K562 (cell line): Measurements from ENCODE around the gene GDF11. TPM values are rescaled to one million over a fixed set of nuclear protein-coding genes. Genes with fewer than 3 reads are reported as not detected.

ENCODE experiments used
- CREM ChIP-seq: IDR thresholded peaks from 2 replicates; pipeline ENCODE4 v1.6.1; 2014; ENCODE audit warnings: antibody characterized with exemption, low read depth
- CSDE1 ChIP-seq, 2 experiments: fragments of 450-650 bp; IDR thresholded peaks; 2 replicates each; pipeline ENCODE4 v1.6.1; 2016; ENCODE audit warnings: mild to moderate bottlenecking in 1 of 2
- DNMT1 ChIP-seq: fragments of 450-650 bp; IDR thresholded peaks from 2 replicates; pipeline ENCODE4 v1.6.1; 2016; ENCODE audit warnings: antibody characterized with exemption, mild to moderate bottlenecking
- E2F3 ChIP-seq: fragments of 250-450 bp; sonication (Bioruptor Pico); IDR thresholded peaks from 2 replicates; pipeline ENCODE4 v1.4.0; 2020; ENCODE audit warnings: mild to moderate bottlenecking
- ELF4 ChIP-seq: fragments of 450-650 bp; formaldehyde crosslinking; IDR thresholded peaks from 2 replicates; pipeline ENCODE4 v1.4.0; 2022; ENCODE audit warnings: missing genetic modification characterization
- FOSL1 ChIP-seq: fragments of 200-800 bp; sonication (Bioruptor generic); conservative IDR thresholded peaks from 2 replicates; pipeline ENCODE4 v1.6.1; 2016; ENCODE audit warnings: missing genetic modification characterization, missing compliant biosample characterization
- GATAD2B ChIP-seq: fragments of 450-650 bp; IDR thresholded peaks from 2 replicates; pipeline ENCODE4 v1.6.1; 2017; ENCODE audit warnings: mild to moderate bottlenecking, borderline replicate concordance
- HEY1 ChIP-seq: fragments of 250-450 bp; sonication (Bioruptor Pico); IDR thresholded peaks from 2 replicates; pipeline ENCODE4 v1.5.0; 2020; ENCODE audit warnings: mild to moderate bottlenecking, moderate library complexity, borderline replicate concordance
- MAFF ChIP-seq: IDR thresholded peaks from 2 replicates; pipeline ENCODE4 v1.6.1; 2012; ENCODE audit warnings: low read length, improper control_type of control experiment
- NFATC3 ChIP-seq: fragments of 450-650 bp; IDR thresholded peaks from 2 replicates; pipeline ENCODE4 v1.6.1; 2017; ENCODE audit warnings: mild to moderate bottlenecking
- PTTG1 ChIP-seq: fragments of 450-650 bp; IDR thresholded peaks from 2 replicates; pipeline ENCODE4 v1.6.1; 2016; ENCODE audit warnings: low read depth, mild to moderate bottlenecking, missing genetic modification characterization, missing compliant biosample characterization
- SMAD1 ChIP-seq: fragments of 150-350 bp; IDR thresholded peaks from 2 replicates; pipeline ENCODE4 v1.6.1; 2014; ENCODE audit warnings: low read length, low read depth; ENCODE audit not compliant: partially characterized antibody
- TFAM ChIP-seq: fragments of 250-450 bp; sonication (Bioruptor Pico); conservative IDR thresholded peaks from 2 replicates; pipeline ENCODE4 v1.5.0; 2021; ENCODE audit warnings: mild to moderate bottlenecking, moderate library complexity
- YY1 ChIP-seq, 3 experiments: IDR thresholded peaks; 2 replicates each; pipeline ENCODE4 v1.6.1; 2011; ENCODE audit warnings: low read length in 2 of 3, mild to moderate bottlenecking in 2 of 3, moderate library complexity in 2 of 3, borderline replicate concordance in 1 of 3, control low read depth in 1 of 3, low read depth in 1 of 3; ENCODE audit not compliant: insufficient read depth in 3 of 3, insufficient replicate concordance in 2 of 3, control insufficient read depth in 1 of 3, insufficient read length in 1 of 3; ENCODE audit errors: extremely low read depth in 1 of 3
- ZNF347 ChIP-seq: fragments of 450-650 bp; formaldehyde crosslinking; IDR thresholded peaks from 2 replicates; pipeline ENCODE4 v1.4.0; 2020; ENCODE audit warnings: low read depth, mild to moderate bottlenecking, moderate library complexity
- polyA plus RNA-seq, 8 experiments: library from polyadenylated mRNA; depleted of rRNA in 4 of 8; stranded (reverse) in 5 of 8; unstranded in 3 of 8; fragments of >200 nt; fragmentation: Nextera tagmentation in 2 of 8; fragmentation: Illumina TruSeq in 1 of 8; extraction: Ambion mirVana in 2 of 8; extraction: Trizol in 1 of 8; gene quantifications; 2 replicates each; pipeline versions ENCODE4 v1.2.1 to v1.2.3, GENCODE V29; 2011 to 2014; ENCODE audit warnings: inconsistent platforms in 1 of 8, missing spikeins in 1 of 8
- total RNA-seq, 7 experiments: library from RNA; depleted of rRNA in 6 of 7; stranded (reverse); fragments of >200 nt in 6 of 7; fragmentation: Illumina TruSeq in 2 of 7; extraction: Trizol in 2 of 7; gene quantifications; 2 replicates each; pipeline versions ENCODE4 v1.2.1 to v1.2.3, GENCODE V29; 2011 to 2021; ENCODE audit warnings: low replicate concordance in 1 of 7
- TF ChIP-seq, protein P1 (sequence below): fragments of 250-450 bp; sonication (Bioruptor Pico); IDR thresholded peaks from 2 replicates; pipeline ENCODE4 v1.5.0; 2021; ENCODE audit warnings: mild to moderate bottlenecking, moderate library complexity
- TF ChIP-seq, protein P2 (sequence below): fragments of 150-350 bp; conservative IDR thresholded peaks from 2 replicates; pipeline ENCODE4 v1.6.1; 2014; ENCODE audit warnings: low read length
- TF ChIP-seq, protein P3 (sequence below): fragments of 450-650 bp; IDR thresholded peaks from 2 replicates; pipeline ENCODE4 v1.7.1; 2018; ENCODE audit warnings: mild to moderate bottlenecking, low read depth; ENCODE audit not compliant: partially characterized antibody

Gene GDF11
- total and polyA plus RNA-seq, 9 of the 15 experiments (the other 6 are each of a cell fraction or from before 2014, with no cell fraction given), result 1.4 to 15.7 (median 4.8) TPM

DNA sequence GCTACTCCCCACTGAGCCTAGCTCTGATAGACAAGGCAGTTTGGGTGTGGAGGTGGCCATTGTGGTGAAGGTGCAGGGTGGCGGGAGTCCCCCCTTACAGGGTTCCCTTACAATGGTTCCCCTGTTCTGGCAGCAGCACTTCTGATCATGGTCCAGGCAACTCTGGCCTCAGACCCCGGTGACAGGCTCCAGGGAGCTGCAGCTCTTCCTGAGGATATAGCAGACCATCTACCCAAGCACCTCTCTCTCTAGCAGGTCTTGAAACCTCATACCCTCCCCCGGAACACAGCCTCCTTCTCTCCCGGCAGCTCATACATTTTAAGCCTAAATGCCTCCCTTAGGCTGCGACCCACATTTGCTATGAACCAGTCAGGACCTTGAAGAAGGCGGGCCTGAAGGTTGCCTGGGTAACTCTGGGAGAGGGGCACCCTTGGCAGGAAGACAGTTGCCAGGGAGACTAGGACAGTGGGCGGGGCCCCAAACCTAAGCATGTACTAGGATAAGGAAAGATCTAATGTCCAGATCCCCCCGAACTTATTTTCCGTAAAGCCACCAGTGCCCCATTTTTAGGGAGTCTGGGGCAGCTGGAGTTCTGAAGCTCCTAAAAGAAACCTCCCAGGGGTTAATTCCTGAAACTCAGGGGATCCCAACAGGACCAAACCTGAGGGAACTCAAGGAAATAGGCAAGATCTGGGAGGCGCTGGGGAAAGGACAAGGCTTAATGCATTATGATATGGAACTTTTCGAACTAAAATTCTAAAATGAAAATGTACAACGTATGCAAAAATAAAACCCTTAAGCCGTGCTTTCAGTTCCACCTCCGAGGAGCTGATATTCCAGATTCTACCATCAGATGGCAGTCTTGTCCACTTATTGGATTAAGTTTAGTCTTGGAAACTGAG is 4.5 kb upstream of the GDF11 start (continued):
- TF ChIP-seq, protein P1, sequence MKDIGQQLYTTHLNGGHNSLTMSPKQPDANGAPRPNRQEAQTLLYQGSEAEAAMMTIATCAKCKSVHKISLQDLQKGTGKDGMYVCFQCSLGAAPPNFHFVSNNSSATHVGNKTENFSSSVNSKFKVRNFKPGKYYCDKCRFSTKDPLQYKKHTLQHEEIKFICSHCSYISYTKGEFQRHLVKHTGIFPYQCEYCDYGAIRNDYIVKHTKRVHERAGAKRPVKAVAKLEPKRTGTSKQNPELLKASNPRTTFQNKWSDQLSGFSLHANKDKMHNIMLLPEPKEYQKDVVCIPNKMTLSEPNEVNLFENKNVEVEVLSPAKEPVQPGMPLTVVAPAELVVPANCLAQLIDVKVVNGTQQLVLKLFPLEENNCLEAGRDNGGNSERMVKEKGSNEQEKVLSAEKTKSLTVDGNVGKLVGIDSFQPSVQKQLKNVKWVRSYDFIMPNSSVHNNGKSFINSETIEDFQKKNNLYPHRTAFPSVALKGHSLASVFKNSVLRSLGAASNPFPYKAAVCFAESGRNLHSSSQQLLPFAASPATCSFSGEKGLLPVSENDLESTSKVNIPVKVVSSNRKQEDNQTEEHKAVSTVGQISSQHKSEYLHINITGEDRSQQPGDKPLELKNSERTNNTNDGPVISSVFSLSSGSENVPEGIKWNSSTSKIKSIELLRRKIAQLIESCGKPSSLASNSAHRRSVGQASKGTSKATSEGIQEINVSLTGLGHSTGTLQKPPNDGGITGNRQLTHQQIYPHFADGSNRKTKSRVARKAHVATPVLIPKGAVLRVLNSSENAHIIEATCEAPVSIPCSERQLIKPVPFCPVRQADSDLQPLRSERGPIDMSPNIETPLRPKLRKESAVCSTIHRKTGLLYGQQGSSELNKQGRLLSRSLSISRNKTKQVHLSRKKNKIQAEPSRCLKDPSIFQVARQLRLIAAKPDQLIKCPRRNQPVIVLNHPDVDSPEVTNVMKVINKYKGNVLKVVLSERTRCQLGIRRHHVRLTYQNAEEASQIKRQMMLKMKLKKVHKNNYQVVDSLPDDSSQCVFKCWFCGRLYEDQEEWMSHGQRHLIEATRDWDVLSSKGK, result no peak
- TF ChIP-seq, protein P2, sequence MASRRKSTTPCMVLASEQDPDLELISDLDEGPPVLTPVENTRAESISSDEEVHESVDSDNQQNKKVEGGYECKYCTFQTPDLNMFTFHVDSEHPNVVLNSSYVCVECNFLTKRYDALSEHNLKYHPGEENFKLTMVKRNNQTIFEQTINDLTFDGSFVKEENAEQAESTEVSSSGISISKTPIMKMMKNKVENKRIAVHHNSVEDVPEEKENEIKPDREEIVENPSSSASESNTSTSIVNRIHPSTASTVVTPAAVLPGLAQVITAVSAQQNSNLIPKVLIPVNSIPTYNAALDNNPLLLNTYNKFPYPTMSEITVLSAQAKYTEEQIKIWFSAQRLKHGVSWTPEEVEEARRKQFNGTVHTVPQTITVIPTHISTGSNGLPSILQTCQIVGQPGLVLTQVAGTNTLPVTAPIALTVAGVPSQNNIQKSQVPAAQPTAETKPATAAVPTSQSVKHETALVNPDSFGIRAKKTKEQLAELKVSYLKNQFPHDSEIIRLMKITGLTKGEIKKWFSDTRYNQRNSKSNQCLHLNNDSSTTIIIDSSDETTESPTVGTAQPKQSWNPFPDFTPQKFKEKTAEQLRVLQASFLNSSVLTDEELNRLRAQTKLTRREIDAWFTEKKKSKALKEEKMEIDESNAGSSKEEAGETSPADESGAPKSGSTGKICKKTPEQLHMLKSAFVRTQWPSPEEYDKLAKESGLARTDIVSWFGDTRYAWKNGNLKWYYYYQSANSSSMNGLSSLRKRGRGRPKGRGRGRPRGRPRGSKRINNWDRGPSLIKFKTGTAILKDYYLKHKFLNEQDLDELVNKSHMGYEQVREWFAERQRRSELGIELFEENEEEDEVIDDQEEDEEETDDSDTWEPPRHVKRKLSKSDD, result no peak
- TF ChIP-seq CREM, result no peak
- TF ChIP-seq SMAD1, result no peak
- no peak for TF ChIP-seq ZNF347 (CRISPR knock-in tag)
- TF ChIP-seq, protein P3, sequence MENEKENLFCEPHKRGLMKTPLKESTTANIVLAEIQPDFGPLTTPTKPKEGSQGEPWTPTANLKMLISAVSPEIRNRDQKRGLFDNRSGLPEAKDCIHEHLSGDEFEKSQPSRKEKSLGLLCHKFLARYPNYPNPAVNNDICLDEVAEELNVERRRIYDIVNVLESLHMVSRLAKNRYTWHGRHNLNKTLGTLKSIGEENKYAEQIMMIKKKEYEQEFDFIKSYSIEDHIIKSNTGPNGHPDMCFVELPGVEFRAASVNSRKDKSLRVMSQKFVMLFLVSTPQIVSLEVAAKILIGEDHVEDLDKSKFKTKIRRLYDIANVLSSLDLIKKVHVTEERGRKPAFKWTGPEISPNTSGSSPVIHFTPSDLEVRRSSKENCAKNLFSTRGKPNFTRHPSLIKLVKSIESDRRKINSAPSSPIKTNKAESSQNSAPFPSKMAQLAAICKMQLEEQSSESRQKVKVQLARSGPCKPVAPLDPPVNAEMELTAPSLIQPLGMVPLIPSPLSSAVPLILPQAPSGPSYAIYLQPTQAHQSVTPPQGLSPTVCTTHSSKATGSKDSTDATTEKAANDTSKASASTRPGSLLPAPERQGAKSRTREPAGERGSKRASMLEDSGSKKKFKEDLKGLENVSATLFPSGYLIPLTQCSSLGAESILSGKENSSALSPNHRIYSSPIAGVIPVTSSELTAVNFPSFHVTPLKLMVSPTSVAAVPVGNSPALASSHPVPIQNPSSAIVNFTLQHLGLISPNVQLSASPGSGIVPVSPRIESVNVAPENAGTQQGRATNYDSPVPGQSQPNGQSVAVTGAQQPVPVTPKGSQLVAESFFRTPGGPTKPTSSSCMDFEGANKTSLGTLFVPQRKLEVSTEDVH, result no peak
- no peak for TF ChIP-seq PTTG1 (tag)
- TF ChIP-seq DNMT1, result no peak
- peak; percentile 88 for TF ChIP-seq MAFF
- no peak for TF ChIP-seq GATAD2B
- TF ChIP-seq HEY1 (CRISPR knock-in tag), result no peak
- no peak for TF ChIP-seq YY1 (IDR thresholded peaks at IDR 0.05; ENCODE audit: borderline replicate concordance in 1 of 3, control insufficient read depth in 1 of 3, extremely low read depth in 1 of 3, insufficient read depth in 3 of 3, insufficient read length in 1 of 3, insufficient replicate concordance in 2 of 3, low read depth in 1 of 3, low read length in 2 of 3)
- TF ChIP-seq CSDE1 (IDR thresholded peaks at IDR 0.05), result peak in 1 of 2 experiments; percentile 66; a peak in 1 of 4 replicates
- TF ChIP-seq E2F3 (CRISPR knock-in tag), result no peak
- TF ChIP-seq NFATC3, result no peak
- no peak for TF ChIP-seq FOSL1
- TF ChIP-seq TFAM (CRISPR knock-in tag), result no peak
- TF ChIP-seq ELF4, result no peak
